ENCODE measurements around the gene ALAS1. TPM values are rescaled to one million over a fixed set of nuclear protein-coding genes. Genes with fewer than 3 reads are reported as not detected.

ALAS1 gene
- total and polyA plus RNA-seq, 2 experiments from 2014 or later, result 17.8 to 42.8 TPM

DNA sequence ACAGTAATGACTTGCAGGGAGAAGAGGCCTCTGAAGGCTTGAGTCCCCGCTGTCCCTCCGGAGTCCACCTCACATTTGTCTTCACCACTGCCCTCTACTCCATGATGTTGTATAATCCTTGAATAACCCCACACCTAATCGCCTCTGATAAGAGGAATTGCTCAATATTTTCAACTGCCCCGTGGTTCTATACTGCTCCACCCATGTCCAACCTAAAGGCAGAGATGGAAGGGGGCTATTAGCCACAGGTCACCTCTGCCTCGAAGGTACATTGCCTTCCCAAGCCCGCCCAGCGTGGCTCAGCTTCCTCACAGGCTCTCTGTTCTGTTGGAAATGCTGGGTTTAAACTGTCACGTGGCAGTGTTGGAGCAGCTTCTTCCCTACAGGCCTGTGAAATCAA, 15.0 kb downstream of the ALAS1 start:
- no peak overlapping the region for H3K4me2 ChIP-seq
- H3F3A ChIP-seq (replicated peaks; ENCODE audit: low read depth), result no peaks in the 10 kb centered on the region
- H2AFZ ChIP-seq, result no peak overlapping the region
- no peaks in the 10 kb centered on the region for H3K9me2 ChIP-seq (ENCODE audit: insufficient read depth)
- DNase-seq (ENCODE audit: low spot score) (no peak), ATAC-seq (no peak)
- no peaks in the 10 kb centered on the region for H3K9me3 Mint-ChIP-seq
- peaks cover 3% of the 10 kb centered on the region; the same call in 1 of the 3 replicates for H3K4me1 Mint-ChIP-seq
- peaks cover 4% of the 10 kb centered on the region; the same call in 1 of the 2 replicates for H4K20me1 ChIP-seq (replicated peaks; ENCODE audit: insufficient read depth)
- no peak for TF ChIP-seq EZH2phosphoT487 (IDR thresholded peaks at IDR 0.05; ENCODE audit: unreplicated experiment)
- no peak for TF ChIP-seq NANOG (IDR thresholded peaks at IDR 0.05; ENCODE audit: borderline replicate concordance)
- no peak for TF ChIP-seq ZNF331 (CRISPR knock-in tag; IDR thresholded peaks at IDR 0.05; ENCODE audit: low read depth)
- no peak for TF ChIP-seq JUNB (IDR thresholded peaks at IDR 0.05; ENCODE audit: unreplicated experiment)
- H3K27me3 Mint-ChIP-seq (ENCODE audit: insufficient read depth, low read depth, poor library complexity), result peaks cover 7% of the 10 kb centered on the region
- H3K27ac ChIP-seq (ENCODE audit: low read depth), result no peak overlapping the region
- no peaks in the 10 kb centered on the region for H3K4me1 ChIP-seq (ENCODE audit: insufficient read depth)
- no peak overlapping the region for H3K27ac Mint-ChIP-seq
- H3K27me3 ChIP-seq (ENCODE audit: insufficient read depth), result no peaks in the 10 kb centered on the region
- H3K79me2 ChIP-seq (replicated peaks; ENCODE audit: insufficient read depth), result no peaks in the 10 kb centered on the region
- H3K4me3 Mint-ChIP-seq, result no peak overlapping the region
- H3K36me3 Mint-ChIP-seq (ENCODE audit: low read depth), result peaks cover 76% of the 10 kb centered on the region
- no peak overlapping the region for H3K4me3 ChIP-seq
- peaks cover 55% of the 10 kb centered on the region for H3K36me3 ChIP-seq (ENCODE audit: insufficient read depth)

DNA sequence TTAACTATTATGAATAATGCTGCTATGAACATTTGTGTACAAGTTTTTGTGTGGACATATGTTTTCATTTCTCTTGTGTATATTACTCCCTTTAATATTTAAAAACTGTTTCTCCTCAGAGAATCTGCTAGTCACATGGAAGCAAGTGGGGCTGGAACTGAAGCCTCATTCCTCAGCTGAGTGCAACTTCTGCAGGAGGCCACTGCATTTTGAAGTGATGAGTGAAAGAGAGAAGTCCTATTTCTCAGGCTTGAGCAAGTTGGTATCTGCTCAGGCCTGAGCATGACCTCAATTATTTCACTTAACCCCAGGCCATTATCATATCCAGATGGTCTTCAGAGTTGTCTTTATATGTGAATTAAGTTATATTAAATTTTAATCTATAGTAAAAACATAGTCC, 15.9 kb downstream of the ALAS1 start:
- peaks cover 67% of the 10 kb centered on the region for H3K36me3 Mint-ChIP-seq (ENCODE audit: low read depth)
- H3K9me3 Mint-ChIP-seq, result no peaks in the 10 kb centered on the region
- no peaks in the 10 kb centered on the region for H3K79me2 ChIP-seq (replicated peaks; ENCODE audit: insufficient read depth)
- no peaks in the 10 kb centered on the region for H3K27me3 ChIP-seq (ENCODE audit: insufficient read depth)
- no peak overlapping the region for H3K4me3 Mint-ChIP-seq
- DNase-seq (ENCODE audit: low spot score) (no peak), ATAC-seq (no peak)
- no peak overlapping the region for H3K27ac ChIP-seq (ENCODE audit: low read depth)
- H3K4me1 Mint-ChIP-seq, result peaks cover 6% of the 10 kb centered on the region; the same call in 2 of the 3 replicates
- no peak overlapping the region for H3K4me3 ChIP-seq
- H3K9me2 ChIP-seq (ENCODE audit: insufficient read depth), result no peaks in the 10 kb centered on the region
- H2AFZ ChIP-seq, result no peak overlapping the region
- H3K27me3 Mint-ChIP-seq (ENCODE audit: insufficient read depth, low read depth, poor library complexity), result peaks cover 7% of the 10 kb centered on the region
- H3K4me1 ChIP-seq (ENCODE audit: insufficient read depth), result no peaks in the 10 kb centered on the region
- peaks cover 2% of the 10 kb centered on the region; the same call in 1 of the 2 replicates for H4K20me1 ChIP-seq (replicated peaks; ENCODE audit: insufficient read depth)
- H3F3A ChIP-seq (replicated peaks; ENCODE audit: low read depth), result no peaks in the 10 kb centered on the region
- H3K36me3 ChIP-seq (ENCODE audit: insufficient read depth), result peaks cover 46% of the 10 kb centered on the region
- no peak overlapping the region for H3K27ac Mint-ChIP-seq
- H3K4me2 ChIP-seq, result no peak overlapping the region
- TF ChIP-seq POLR2AphosphoS5 (IDR thresholded peaks at IDR 0.05; ENCODE audit: low read depth) (no peak), NANOG (IDR thresholded peaks at IDR 0.05; ENCODE audit: borderline replicate concordance) (no peak), ZNF331 (CRISPR knock-in tag; IDR thresholded peaks at IDR 0.05; ENCODE audit: low read depth) (no peak), EZH2phosphoT487 (IDR thresholded peaks at IDR 0.05; ENCODE audit: unreplicated experiment) (no peak), EZH2 (IDR thresholded peaks at IDR 0.05; ENCODE audit: low read depth, unreplicated experiment) (no peak), STAT1 (IDR thresholded peaks at IDR 0.05; ENCODE audit: unreplicated experiment) (no peak), ZNF462 (CRISPR knock-in tag; IDR thresholded peaks at IDR 0.05) (no peak), JUNB (IDR thresholded peaks at IDR 0.05; ENCODE audit: unreplicated experiment) (no peak), ZNF114 (CRISPR knock-in tag; IDR thresholded peaks at IDR 0.05) (no peak)
- TF ChIP-seq, protein P1, sequence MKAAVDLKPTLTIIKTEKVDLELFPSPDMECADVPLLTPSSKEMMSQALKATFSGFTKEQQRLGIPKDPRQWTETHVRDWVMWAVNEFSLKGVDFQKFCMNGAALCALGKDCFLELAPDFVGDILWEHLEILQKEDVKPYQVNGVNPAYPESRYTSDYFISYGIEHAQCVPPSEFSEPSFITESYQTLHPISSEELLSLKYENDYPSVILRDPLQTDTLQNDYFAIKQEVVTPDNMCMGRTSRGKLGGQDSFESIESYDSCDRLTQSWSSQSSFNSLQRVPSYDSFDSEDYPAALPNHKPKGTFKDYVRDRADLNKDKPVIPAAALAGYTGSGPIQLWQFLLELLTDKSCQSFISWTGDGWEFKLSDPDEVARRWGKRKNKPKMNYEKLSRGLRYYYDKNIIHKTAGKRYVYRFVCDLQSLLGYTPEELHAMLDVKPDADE (IDR thresholded peaks at IDR 0.05), result no peak
- TF ChIP-seq, protein P2, sequence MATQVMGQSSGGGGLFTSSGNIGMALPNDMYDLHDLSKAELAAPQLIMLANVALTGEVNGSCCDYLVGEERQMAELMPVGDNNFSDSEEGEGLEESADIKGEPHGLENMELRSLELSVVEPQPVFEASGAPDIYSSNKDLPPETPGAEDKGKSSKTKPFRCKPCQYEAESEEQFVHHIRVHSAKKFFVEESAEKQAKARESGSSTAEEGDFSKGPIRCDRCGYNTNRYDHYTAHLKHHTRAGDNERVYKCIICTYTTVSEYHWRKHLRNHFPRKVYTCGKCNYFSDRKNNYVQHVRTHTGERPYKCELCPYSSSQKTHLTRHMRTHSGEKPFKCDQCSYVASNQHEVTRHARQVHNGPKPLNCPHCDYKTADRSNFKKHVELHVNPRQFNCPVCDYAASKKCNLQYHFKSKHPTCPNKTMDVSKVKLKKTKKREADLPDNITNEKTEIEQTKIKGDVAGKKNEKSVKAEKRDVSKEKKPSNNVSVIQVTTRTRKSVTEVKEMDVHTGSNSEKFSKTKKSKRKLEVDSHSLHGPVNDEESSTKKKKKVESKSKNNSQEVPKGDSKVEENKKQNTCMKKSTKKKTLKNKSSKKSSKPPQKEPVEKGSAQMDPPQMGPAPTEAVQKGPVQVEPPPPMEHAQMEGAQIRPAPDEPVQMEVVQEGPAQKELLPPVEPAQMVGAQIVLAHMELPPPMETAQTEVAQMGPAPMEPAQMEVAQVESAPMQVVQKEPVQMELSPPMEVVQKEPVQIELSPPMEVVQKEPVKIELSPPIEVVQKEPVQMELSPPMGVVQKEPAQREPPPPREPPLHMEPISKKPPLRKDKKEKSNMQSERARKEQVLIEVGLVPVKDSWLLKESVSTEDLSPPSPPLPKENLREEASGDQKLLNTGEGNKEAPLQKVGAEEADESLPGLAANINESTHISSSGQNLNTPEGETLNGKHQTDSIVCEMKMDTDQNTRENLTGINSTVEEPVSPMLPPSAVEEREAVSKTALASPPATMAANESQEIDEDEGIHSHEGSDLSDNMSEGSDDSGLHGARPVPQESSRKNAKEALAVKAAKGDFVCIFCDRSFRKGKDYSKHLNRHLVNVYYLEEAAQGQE (IDR thresholded peaks at IDR 0.05; ENCODE audit: unreplicated experiment), result no peak

All from GM23338 (cell line).